ENCODE results near the gene COBL.

- TF ChIP-seq CTCF (IDR thresholded peaks at IDR 0.05) (no peak), POLR2A (IDR thresholded peaks at IDR 0.05) (no peak)
These were observed 52.8 kb downstream of the COBL start for GRCh38 chr7:51263631-51264484.
